ENCODE data around the gene ITGA8.
"Not testable (repeated sequence)": the region's sequence is repeated elsewhere in the genome, so short reads cannot be mapped to it uniquely, and the experiment has no call there.

The ITGA8 gene

GRCh38 chr10:15658069-15658702 is 61.5 kb downstream of the ITGA8 start:
- Histone ChIP-seq H3K4me1 (ENCODE audit: control insufficient read depth, insufficient read depth, low read length) (no peaks in the 10 kb centered on the region), H3K9me3 (ENCODE audit: control insufficient read depth, low read length) (no peaks in the 10 kb centered on the region), H3K4me3 (ENCODE audit: insufficient read depth, low read depth, low read length) (no peak overlapping the region), H3K36me3 (ENCODE audit: control insufficient read depth, insufficient read depth, low read length) (no peaks in the 10 kb centered on the region), H3K27ac (ENCODE audit: insufficient read depth, low read depth, low read length, poor library complexity, severe bottlenecking) (no peak overlapping the region), H3K27me3 (ENCODE audit: control insufficient read depth, insufficient read depth, low read length, poor library complexity, severe bottlenecking) (no peaks in the 10 kb centered on the region)
- 71 to 73% methylated on average over 5 of the region's 5 CpGs for WGBS, 2 experiments

- Histone ChIP-seq H3K9me3 (ENCODE audit: control insufficient read depth, low read length) (no peaks in the 10 kb centered on the region), H3K4me3 (ENCODE audit: insufficient read depth, low read depth, low read length) (no peak overlapping the region), H3K36me3 (ENCODE audit: control insufficient read depth, insufficient read depth, low read length) (no peaks in the 10 kb centered on the region), H3K4me1 (ENCODE audit: control insufficient read depth, insufficient read depth, low read length) (no peaks in the 10 kb centered on the region), H3K27ac (ENCODE audit: insufficient read depth, low read depth, low read length, poor library complexity, severe bottlenecking) (no peak overlapping the region), H3K27me3 (ENCODE audit: control insufficient read depth, insufficient read depth, low read length, poor library complexity, severe bottlenecking) (no peaks in the 10 kb centered on the region)
- 94% methylated on average over 4 of the region's 4 CpGs for WGBS, 2 experiments
These were observed 67.0 kb downstream of the ITGA8 start for GRCh38 chr10:15652757-15653156.

DNA sequence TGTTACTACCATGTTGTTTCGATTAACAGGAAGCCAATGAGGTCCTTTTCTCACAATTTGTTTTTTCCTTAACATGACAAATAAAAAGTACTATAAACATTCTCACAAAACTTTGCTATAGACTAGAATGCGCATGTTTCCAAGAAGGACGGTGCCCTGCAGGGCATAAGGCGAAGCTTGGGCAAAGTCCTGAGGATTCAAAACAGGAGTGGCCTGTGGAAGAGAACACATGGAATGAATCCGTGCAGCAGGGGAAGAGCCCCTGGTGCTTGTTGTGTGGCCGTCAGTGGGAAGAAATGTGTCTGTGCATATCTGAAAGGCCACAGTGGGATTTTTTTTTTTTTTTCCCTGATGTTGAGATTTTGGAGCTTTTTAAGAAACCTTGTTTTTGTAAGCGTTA is 67.6 kb downstream of the ITGA8 start:
- H3K27ac ChIP-seq (ENCODE audit: insufficient read depth, low read depth, low read length, poor library complexity, severe bottlenecking) = no peak overlapping the region

DNA sequence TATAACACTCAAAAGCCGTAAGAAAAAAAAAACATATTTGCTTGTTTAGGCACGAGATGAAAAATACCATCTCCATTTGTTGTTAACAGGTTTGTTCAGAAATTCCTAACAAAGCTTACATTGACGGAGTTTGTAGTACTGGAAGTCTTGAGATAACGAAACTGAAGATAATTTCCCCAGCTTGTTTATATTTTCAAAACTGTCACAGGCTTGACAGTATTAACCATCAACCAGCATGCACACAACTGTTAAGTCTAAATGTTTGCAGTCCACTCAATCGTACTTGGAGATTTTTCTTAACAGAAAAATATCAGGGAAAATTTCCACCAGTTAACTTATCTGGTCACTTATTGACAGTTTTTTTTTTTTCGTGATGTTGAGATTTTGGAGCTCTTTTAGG is 68.5 kb downstream of the ITGA8 start:
- no peak overlapping the region for H3K4me3 ChIP-seq (ENCODE audit: insufficient read depth, low read depth, low read length)
- 88 to 89% methylated on average over 4 to 6 of the region's 6 CpGs for WGBS, 2 experiments
- no peaks in the 10 kb centered on the region for H3K27me3 ChIP-seq (ENCODE audit: control insufficient read depth, insufficient read depth, low read length, poor library complexity, severe bottlenecking)
- no peaks in the 10 kb centered on the region for H3K36me3 ChIP-seq (ENCODE audit: control insufficient read depth, insufficient read depth, low read length)
- H3K27ac ChIP-seq (ENCODE audit: insufficient read depth, low read depth, low read length, poor library complexity, severe bottlenecking) = no peak overlapping the region
- H3K9me3 ChIP-seq (ENCODE audit: control insufficient read depth, low read length) = no peaks in the 10 kb centered on the region
- no peaks in the 10 kb centered on the region for H3K4me1 ChIP-seq (ENCODE audit: control insufficient read depth, insufficient read depth, low read length)

More for the DNA sequence above, 67.6 kb downstream of the ITGA8 start:
- no peaks in the 10 kb centered on the region for H3K9me3 ChIP-seq (ENCODE audit: control insufficient read depth, low read length)
- H3K36me3 ChIP-seq (ENCODE audit: control insufficient read depth, insufficient read depth, low read length) = no peaks in the 10 kb centered on the region
- H3K4me3 ChIP-seq (ENCODE audit: insufficient read depth, low read depth, low read length) = no peak overlapping the region
- no peaks in the 10 kb centered on the region for H3K27me3 ChIP-seq (ENCODE audit: control insufficient read depth, insufficient read depth, low read length, poor library complexity, severe bottlenecking)
- H3K4me1 ChIP-seq (ENCODE audit: control insufficient read depth, insufficient read depth, low read length) = no peaks in the 10 kb centered on the region
- 78 to 81% methylated on average over 7 of the region's 7 CpGs for WGBS, 2 experiments

DNA sequence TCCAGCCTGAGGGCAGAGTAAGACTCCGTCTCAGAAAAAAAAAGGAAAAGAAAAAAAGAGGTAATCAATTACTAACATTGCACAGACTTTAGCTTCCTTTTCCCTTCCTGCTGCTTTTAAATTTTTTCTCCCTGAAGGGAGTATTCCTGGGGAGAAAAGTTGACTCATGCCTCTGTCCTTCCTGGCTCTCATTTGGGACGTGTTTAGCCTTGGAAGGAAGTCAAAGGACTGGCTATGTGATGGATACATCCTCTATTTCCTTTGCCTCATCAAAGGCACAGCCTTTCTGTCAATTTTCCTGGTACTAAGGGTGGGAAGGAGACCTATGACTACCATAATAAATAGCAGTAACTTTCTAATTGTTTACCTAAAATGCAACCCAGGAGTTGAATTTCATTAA is 77.6 kb downstream of the ITGA8 start:
- Histone ChIP-seq H3K4me3 (ENCODE audit: insufficient read depth, low read depth, low read length) (no peak overlapping the region), H3K27me3 (ENCODE audit: control insufficient read depth, insufficient read depth, low read length, poor library complexity, severe bottlenecking) (no peaks in the 10 kb centered on the region), H3K4me1 (ENCODE audit: control insufficient read depth, insufficient read depth, low read length) (no peaks in the 10 kb centered on the region), H3K36me3 (ENCODE audit: control insufficient read depth, insufficient read depth, low read length) (no peaks in the 10 kb centered on the region), H3K27ac (ENCODE audit: insufficient read depth, low read depth, low read length, poor library complexity, severe bottlenecking) (no peak overlapping the region), H3K9me3 (ENCODE audit: control insufficient read depth, low read length) (no peaks in the 10 kb centered on the region)
- 71% methylated on average over 1 of the region's 2 CpGs; no CpG with 5 or more reads in 1 of the 2 experiments for WGBS, 2 experiments

- WGBS, 2 experiments = 90 to 96% methylated on average over 5 of the region's 5 CpGs
- Histone ChIP-seq H3K4me1 (ENCODE audit: control insufficient read depth, insufficient read depth, low read length) (no peaks in the 10 kb centered on the region), H3K4me3 (ENCODE audit: insufficient read depth, low read depth, low read length) (no peak overlapping the region)
These were observed 79.1 kb downstream of the ITGA8 start for GRCh38 chr10:15640536-15641085.

GRCh38 chr10:15636446-15636845 is 83.3 kb downstream of the ITGA8 start:
- H3K4me1 ChIP-seq (ENCODE audit: control insufficient read depth, insufficient read depth, low read length) = no peaks in the 10 kb centered on the region
- H3K9me3 ChIP-seq (ENCODE audit: control insufficient read depth, low read length) = no peaks in the 10 kb centered on the region
- no peak overlapping the region for H3K27ac ChIP-seq (ENCODE audit: insufficient read depth, low read depth, low read length, poor library complexity, severe bottlenecking)
- no peaks in the 10 kb centered on the region for H3K27me3 ChIP-seq (ENCODE audit: control insufficient read depth, insufficient read depth, low read length, poor library complexity, severe bottlenecking)
- no peaks in the 10 kb centered on the region for H3K36me3 ChIP-seq (ENCODE audit: control insufficient read depth, insufficient read depth, low read length)
- H3K4me3 ChIP-seq (ENCODE audit: insufficient read depth, low read depth, low read length) = no peak overlapping the region
- 96 to 99% methylated on average over 2 of the region's 3 CpGs for WGBS, 2 experiments

More at GRCh38 chr10:15640536-15641085, 79.1 kb downstream of the ITGA8 start:
- H3K9me3 ChIP-seq (ENCODE audit: control insufficient read depth, low read length) = no peaks in the 10 kb centered on the region
- H3K27me3 ChIP-seq (ENCODE audit: control insufficient read depth, insufficient read depth, low read length, poor library complexity, severe bottlenecking) = no peaks in the 10 kb centered on the region
- H3K27ac ChIP-seq (ENCODE audit: insufficient read depth, low read depth, low read length, poor library complexity, severe bottlenecking) = no peak overlapping the region
- no peaks in the 10 kb centered on the region for H3K36me3 ChIP-seq (ENCODE audit: control insufficient read depth, insufficient read depth, low read length)

DNA sequence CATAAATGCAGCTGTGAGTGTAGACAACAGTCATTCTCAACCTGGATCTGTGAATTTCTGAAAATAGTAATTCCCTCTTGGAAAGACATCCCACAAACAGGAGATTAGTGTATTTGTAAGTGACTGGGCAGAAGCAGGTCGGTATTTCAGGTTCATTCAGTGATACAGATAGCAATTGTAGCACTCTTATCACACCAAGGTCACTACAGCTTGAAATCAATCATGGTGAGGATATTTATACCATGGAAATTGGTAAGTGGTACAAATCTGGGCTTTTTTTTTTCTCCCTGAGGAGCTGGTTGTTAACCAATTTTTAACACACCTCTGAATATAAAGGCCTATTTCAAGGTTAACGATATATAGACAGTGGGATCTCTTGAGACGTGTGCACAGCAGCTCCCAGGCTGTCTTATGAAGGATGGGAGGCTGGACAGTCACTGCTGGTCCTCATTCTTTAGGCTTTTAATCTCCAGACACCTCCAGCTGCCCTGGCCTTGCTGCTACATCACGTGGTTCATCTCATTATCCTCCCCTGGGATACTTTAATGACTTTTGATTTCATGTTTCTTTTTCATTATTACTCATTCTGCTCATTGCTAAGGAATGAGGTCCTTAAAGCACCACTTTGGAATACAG is 87.1 kb downstream of the ITGA8 start:
- no peaks in the 10 kb centered on the region for H3K4me1 ChIP-seq (ENCODE audit: control insufficient read depth, insufficient read depth, low read length)
- no peaks in the 10 kb centered on the region for H3K27me3 ChIP-seq (ENCODE audit: control insufficient read depth, insufficient read depth, low read length, poor library complexity, severe bottlenecking)
- H3K9me3 ChIP-seq (ENCODE audit: control insufficient read depth, low read length) = no peaks in the 10 kb centered on the region
- H3K4me3 ChIP-seq (ENCODE audit: insufficient read depth, low read depth, low read length) = no peak overlapping the region
- 90 to 92% methylated on average over 3 to 4 of the region's 4 CpGs for WGBS, 2 experiments
- H3K36me3 ChIP-seq (ENCODE audit: control insufficient read depth, insufficient read depth, low read length) = no peaks in the 10 kb centered on the region
- H3K27ac ChIP-seq (ENCODE audit: insufficient read depth, low read depth, low read length, poor library complexity, severe bottlenecking) = no peak overlapping the region

DNA sequence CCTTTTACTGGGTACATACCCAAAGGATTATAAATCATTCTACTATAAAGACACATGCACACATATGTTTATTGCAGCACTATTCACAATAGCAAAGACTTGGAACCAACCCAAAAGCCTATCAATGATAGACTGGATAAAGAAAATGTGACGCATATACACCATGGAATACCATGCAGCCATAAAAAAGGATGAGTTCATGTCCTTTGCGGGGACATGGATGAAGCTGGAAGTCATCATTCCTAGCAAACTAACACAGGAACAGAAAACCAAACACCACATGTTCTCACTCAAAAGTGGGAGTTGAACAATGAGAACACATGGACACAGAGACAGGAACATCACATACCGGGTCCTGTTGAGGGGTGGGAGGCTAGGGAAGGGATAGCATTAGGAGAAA is 88.5 kb downstream of the ITGA8 start:
- WGBS, 2 experiments = 94 to 95% methylated on average over 3 of the region's 3 CpGs
- not testable (repeated sequence) for H3K27me3 ChIP-seq (ENCODE audit: control insufficient read depth, insufficient read depth, low read length, poor library complexity, severe bottlenecking)

GRCh38 chr10:15630353-15630752 is 89.4 kb downstream of the ITGA8 start:
- Histone ChIP-seq H3K27me3 (ENCODE audit: control insufficient read depth, insufficient read depth, low read length, poor library complexity, severe bottlenecking) (no peaks in the 10 kb centered on the region), H3K36me3 (ENCODE audit: control insufficient read depth, insufficient read depth, low read length) (no peaks in the 10 kb centered on the region), H3K4me1 (ENCODE audit: control insufficient read depth, insufficient read depth, low read length) (no peaks in the 10 kb centered on the region), H3K4me3 (ENCODE audit: insufficient read depth, low read depth, low read length) (no peak overlapping the region), H3K9me3 (ENCODE audit: control insufficient read depth, low read length) (no peaks in the 10 kb centered on the region), H3K27ac (ENCODE audit: insufficient read depth, low read depth, low read length, poor library complexity, severe bottlenecking) (no peak overlapping the region)
- 94 to 95% methylated on average over 4 of the region's 5 CpGs for WGBS, 2 experiments

More for the DNA sequence above, 88.5 kb downstream of the ITGA8 start:
- H3K4me1 ChIP-seq (ENCODE audit: control insufficient read depth, insufficient read depth, low read length); H3K36me3 ChIP-seq (ENCODE audit: control insufficient read depth, insufficient read depth, low read length); H3K9me3 ChIP-seq (ENCODE audit: control insufficient read depth, low read length); H3K27ac ChIP-seq (ENCODE audit: insufficient read depth, low read depth, low read length, poor library complexity, severe bottlenecking); H3K4me3 ChIP-seq (ENCODE audit: insufficient read depth, low read depth, low read length): not testable (repeated sequence)
